AG09309 (cell line): Measurements from ENCODE around the gene TCEANC2.

Experiments
- DNase-seq: peaks from one replicate; pipeline ENCODE4 v3.0.0-alpha.2; 2010; ENCODE audit warnings: low read depth
- H3K4me3 ChIP-seq: 2 replicates; pipeline ENCODE4 v1.5.1; 2011; ENCODE audit warnings: mild to moderate bottlenecking, low read depth, low read length, moderate library complexity; ENCODE audit not compliant: control insufficient read depth
- CTCF ChIP-seq: IDR thresholded peaks from 2 replicates; pipeline ENCODE4 v1.5.1; 2011; ENCODE audit warnings: mild to moderate bottlenecking, low read depth, low read length, inconsistent platforms; ENCODE audit not compliant: insufficient read depth, control insufficient read depth; ENCODE audit errors: missing control alignments

TCEANC2 gene

GRCh38 chr1:54070171-54070837 lies 16.9 kb downstream of the TCEANC2 start:
- peak; percentile 74 for TF ChIP-seq CTCF
- no peak overlapping the region for H3K4me3 ChIP-seq
- DNase-seq: no peak

DNA sequence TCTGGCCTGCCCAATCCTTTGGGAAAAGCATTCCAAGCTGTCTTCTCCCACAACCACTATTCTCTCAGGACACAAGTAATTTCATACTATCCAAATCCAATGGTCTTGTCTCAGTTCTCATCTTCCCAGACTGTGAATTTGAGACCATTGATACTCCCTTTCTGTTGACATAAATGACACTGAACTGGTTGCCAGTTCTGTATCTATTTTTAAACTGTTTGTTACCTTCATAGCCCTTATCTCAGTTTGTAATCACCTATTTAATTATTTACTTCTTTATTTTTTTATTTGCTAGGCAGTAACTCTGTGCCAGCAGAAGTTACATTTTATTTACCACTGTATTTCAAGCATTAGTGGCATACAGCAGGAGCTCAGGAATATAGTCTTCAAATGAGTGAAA lies 24.0 kb downstream of the TCEANC2 start:
- no peak overlapping the region for H3K4me3 ChIP-seq
- TF ChIP-seq CTCF: no peak
- DNase-seq: no peak

DNA sequence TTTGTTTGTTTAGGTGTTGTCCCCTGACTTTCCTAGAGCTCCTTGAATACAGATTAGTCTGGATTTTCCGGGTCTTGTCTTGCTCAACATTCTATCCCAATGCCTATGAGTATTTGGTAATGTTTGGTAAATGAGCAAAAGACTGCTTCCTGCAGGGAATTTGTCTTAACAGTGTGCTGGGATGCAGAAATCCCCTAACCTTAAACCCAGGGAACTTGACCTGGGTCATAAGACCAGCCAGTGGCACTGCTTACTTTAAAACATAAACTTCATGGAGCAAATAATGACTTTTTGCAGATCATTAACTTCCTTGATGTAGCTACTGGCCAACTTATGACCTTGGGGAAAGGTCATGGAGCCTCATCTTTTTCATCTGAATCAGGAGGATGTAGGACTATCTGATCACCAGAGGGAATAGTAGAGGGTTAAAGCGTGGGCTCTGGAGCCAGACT lies 27.2 kb downstream of the TCEANC2 start:
- no peak overlapping the region for H3K4me3 ChIP-seq
- no peak for TF ChIP-seq CTCF
- no peak for DNase-seq

GRCh38 chr1:54081306-54082270 lies 28.2 kb downstream of the TCEANC2 start:
- H3K4me3 ChIP-seq: no peak overlapping the region
- peak; percentile 85 for TF ChIP-seq CTCF
- DNase-seq: no peak

- H3K4me3 ChIP-seq: no peak overlapping the region
- no peak for DNase-seq
- TF ChIP-seq CTCF: no peak
These were observed 31.4 kb downstream of the TCEANC2 start for GRCh38 chr1:54084794-54085193.

DNA sequence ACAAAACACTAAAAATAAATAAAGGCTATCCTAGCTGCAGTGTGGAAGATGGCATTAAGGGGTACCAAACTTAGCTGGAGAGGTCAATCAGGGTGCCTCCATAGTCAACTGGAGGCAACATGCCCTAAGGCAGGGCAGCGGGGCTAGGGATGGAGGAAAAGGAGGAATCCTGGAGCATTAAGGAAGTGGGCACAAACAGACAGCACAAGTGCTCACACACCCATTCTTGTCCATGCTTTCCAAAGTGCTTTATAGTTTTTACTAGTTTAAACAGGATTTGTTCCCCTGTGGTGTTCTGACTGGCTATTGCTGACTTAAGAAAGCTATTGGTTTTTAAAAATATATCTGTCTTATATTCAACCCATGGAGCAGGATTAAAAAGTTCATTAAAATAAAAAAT lies 33.3 kb downstream of the TCEANC2 start:
- no peak for TF ChIP-seq CTCF
- no peak for DNase-seq

More for the DNA sequence above, 33.3 kb downstream of the TCEANC2 start:
- H3K4me3 ChIP-seq: no peak overlapping the region
